ENCODE data around the gene ATL2. TPM values are rescaled to one million over a fixed set of nuclear protein-coding genes. Genes with fewer than 3 reads are reported as not detected.

ATL2 gene
- total and polyA plus RNA-seq, 2 donors (not counting 3 experiments of a cell fraction or from before 2014, with no cell fraction given) = 23.9 to 45.5 TPM

- no TSS peak for BruUV-seq (replicated peaks)
- TF ChIP-seq MYC (IDR thresholded peaks at IDR 0.05; ENCODE audit: low read depth, low read length) = no peak
- no peak for TF ChIP-seq FOS (IDR thresholded peaks at IDR 0.05; ENCODE audit: borderline replicate concordance, insufficient read depth, low read length)
- no peak for TF ChIP-seq GATA2 (IDR thresholded peaks at IDR 0.05; ENCODE audit: insufficient read depth, insufficient read length, low read depth, low read length)
- TF ChIP-seq POLR2A (IDR thresholded peaks at IDR 0.05; ENCODE audit: low read depth, low read length) = no peak
- no peak for TF ChIP-seq CTCF (IDR thresholded peaks at IDR 0.05; ENCODE audit: extremely low read depth in 1 of 2, insufficient read depth in 1 of 2, low read depth in 1 of 2, low read length in 2 of 2)
- no peak for TF ChIP-seq POLR2AphosphoS5 (IDR thresholded peaks at IDR 0.05; ENCODE audit: insufficient read depth, low read depth, low read length)
- no peak for TF ChIP-seq MAX (IDR thresholded peaks at IDR 0.05; ENCODE audit: insufficient read depth, insufficient read length)
- TF ChIP-seq EZH2 (IDR thresholded peaks at IDR 0.05; ENCODE audit: borderline replicate concordance, low read depth, low read length, severe bottlenecking) = no peak
- no peak overlapping the region for H3K9ac ChIP-seq (replicated peaks; ENCODE audit: extremely low read depth, insufficient read depth, low read length)
- H3K27ac ChIP-seq (ENCODE audit: insufficient read depth, low read depth, low read length) = no peak overlapping the region
- H3K36me3 ChIP-seq (ENCODE audit: control insufficient read depth in 2 of 2, extremely low read depth in 1 of 2, insufficient read depth in 2 of 2, low read length in 2 of 2) = peaks cover 4 to 11% of the 10 kb centered on the region in 2 experiments
- intact Hi-C loops (cut with micrococcal nuclease) = no loop called here
- H3K4me2 ChIP-seq (ENCODE audit: insufficient read depth, low read length) = no peak overlapping the region
- no peak overlapping the region for H2AFZ ChIP-seq (ENCODE audit: low read depth, low read length)
- ChIA-PET CTCF (interaction anchor here (2.0 kb wide), 1 partner anchor 20 kb away, joined by 6 read pairs; no protein-coding TSS in a partner anchor), POLR2A (interaction anchor here (0.6 kb wide), 1 partner anchor 199 kb away, joined by 3 read pairs; no protein-coding TSS in a partner anchor)
- dilution Hi-C loops (cut with MboI; ENCODE audit: extremely low pct_ligation_motif_present, low sequenced_read_pairs) = no loop called here
- no peak overlapping the region for H3K4me3 ChIP-seq (replicated peaks in 1 of 3; ENCODE audit: insufficient read depth in 1 of 3, low read depth in 1 of 3, low read length in 3 of 3)
- peaks cover 3% of the 10 kb centered on the region for H4K20me1 ChIP-seq (replicated peaks; ENCODE audit: control insufficient read depth, extremely low read depth, insufficient read depth, low read length)
- peaks cover 0 to 2% of the 10 kb centered on the region in 2 experiments for H3K27me3 ChIP-seq (ENCODE audit: control insufficient read depth in 2 of 2, insufficient read depth in 2 of 2, low read length in 2 of 2)
- FAIRE-seq (no peak), DNase-seq (ENCODE audit: low read depth, low spot score) (no peak)
- no peaks in the 10 kb centered on the region for H3K9me3 ChIP-seq (replicated peaks; ENCODE audit: control insufficient read depth, insufficient read depth, low read length)
- H3K9me1 ChIP-seq (replicated peaks; ENCODE audit: control insufficient read depth, extremely low read depth, insufficient read depth, low read length) = no peaks in the 10 kb centered on the region
- no peaks in the 10 kb centered on the region for H3K4me1 ChIP-seq (ENCODE audit: control insufficient read depth, extremely low read depth, insufficient read depth, low read length)
- no peaks in the 10 kb centered on the region for H3K79me2 ChIP-seq (ENCODE audit: control insufficient read depth, insufficient read depth, low read length)
Measured at GRCh38 chr2:38294597-38294996, 82.5 kb downstream of the ATL2 start.
